H1 (cell line): ENCODE results near the gene MYBPC1. TPM values are rescaled to one million over a fixed set of nuclear protein-coding genes. Genes with fewer than 3 reads are reported as not detected.

Experiments
- CTCF ChIA-PET: fragments of 300-600 bp; sonication (Branson Sonifier 250); formaldehyde crosslinking; loops from one replicate; lab custom pipeline; 2021; ENCODE audit not compliant: partially characterized antibody; lab: Charles Lee
- POLR2A ChIA-PET: fragments of 300-600 bp; sonication (Branson Sonifier 250); formaldehyde crosslinking; loops from one replicate; lab custom pipeline; 2021; ENCODE audit warnings: inconsistent platforms; ENCODE audit not compliant: partially characterized antibody; lab: Charles Lee
- DNase-seq, 2 experiments: peaks; one replicate each; pipeline versions ENCODE4 v3.0.0 to v3.0.0-alpha.2; 2010 to 2022; ENCODE audit warnings: low spot score in 2 of 2, low read depth in 1 of 2, mixed read lengths in 1 of 2
- FAIRE-seq: peaks from 2 replicates; lab custom pipeline; 2011; peaks lifted over from hg19 to GRCh38; lab: Jason Lieb, UNC
- H2AFZ ChIP-seq: 2 replicates; pipeline ENCODE4 v1.8.1; 2012; ENCODE audit warnings: low read length, inconsistent platforms
- H2AK5ac ChIP-seq: 2 replicates; pipeline ENCODE4 v1.6.1; 2013; ENCODE audit warnings: low read depth, low read length
- H2BK120ac ChIP-seq: replicated peaks from 2 replicates; pipeline ENCODE3; 2013; ENCODE audit warnings: low read depth, low read length, inconsistent platforms
- H2BK12ac ChIP-seq: 2 replicates; pipeline ENCODE4 v1.6.1; 2013; ENCODE audit warnings: low read depth, low read length
- H2BK15ac ChIP-seq: 2 replicates; pipeline ENCODE4 v1.6.1; 2013; ENCODE audit warnings: low read length
- H2BK20ac ChIP-seq: 2 replicates; pipeline ENCODE4 v1.6.1; 2013; ENCODE audit warnings: low read length
- H2BK5ac ChIP-seq: 2 replicates; pipeline ENCODE4 v1.6.1; 2013; ENCODE audit warnings: low read depth, low read length
- H3K14ac ChIP-seq: 2 replicates; pipeline ENCODE4 v1.6.1; 2013; ENCODE audit warnings: inconsistent platforms; ENCODE audit not compliant: insufficient read length
- H3K18ac ChIP-seq: 2 replicates; pipeline ENCODE4 v1.6.1; 2013; ENCODE audit warnings: low read length; ENCODE audit errors: extremely low read depth
- H3K23ac ChIP-seq: 2 replicates; pipeline ENCODE4 v1.6.1; 2013; ENCODE audit warnings: inconsistent platforms; ENCODE audit not compliant: insufficient read length
- H3K23me2 ChIP-seq: 2 replicates; pipeline ENCODE4 v1.6.1; 2013; ENCODE audit warnings: low read depth, low read length
- H3K27ac ChIP-seq: 2 replicates; pipeline ENCODE4 v1.6.1; 2011; ENCODE audit warnings: low read depth, low read length, inconsistent platforms
- H3K27me3 ChIP-seq, 4 experiments: replicated peaks in 1 of 4; 1 replicate in 1 of 4; 2 replicates in 3 of 4; pipeline versions ENCODE4 v1.6.1 to v1.8.1; 2011 to 2013; ENCODE audit warnings: low read length in 3 of 4, mild to moderate bottlenecking in 3 of 4, inconsistent platforms in 2 of 4, mixed read lengths in 2 of 4, moderate library complexity in 1 of 4; ENCODE audit not compliant: control insufficient read depth in 3 of 4, insufficient read depth in 3 of 4; ENCODE audit errors: extremely low read depth in 1 of 4
- H3K36me3 ChIP-seq, 4 experiments: 2 replicates each; pipeline versions ENCODE4 v1.6.1 to v1.8.1; 2011 to 2013; ENCODE audit warnings: mild to moderate bottlenecking in 4 of 4, low read length in 3 of 4, moderate library complexity in 2 of 4, control low read depth in 1 of 4, inconsistent platforms in 1 of 4; ENCODE audit not compliant: insufficient read depth in 4 of 4, control insufficient read depth in 2 of 4
- H3K4ac ChIP-seq: replicated peaks from 2 replicates; pipeline ENCODE3; 2013; ENCODE audit warnings: low read length, low read depth, mixed read lengths, inconsistent platforms; ENCODE audit not compliant: insufficient read length
- H3K4me1 ChIP-seq, 4 experiments: replicated peaks in 1 of 4; 1 replicate in 1 of 4; 2 replicates in 3 of 4; pipeline versions ENCODE4 v1.6.1 to v1.8.1; 2011 to 2013; ENCODE audit warnings: low read length in 3 of 4, inconsistent platforms in 2 of 4, mixed read lengths in 1 of 4; ENCODE audit not compliant: insufficient read depth in 4 of 4, control insufficient read depth in 3 of 4
- H3K4me2 ChIP-seq, 2 experiments: 2 replicates each; pipeline versions ENCODE4 v1.6.1 to v1.8.1; 2011 to 2013; ENCODE audit warnings: low read depth in 2 of 2, low read length in 2 of 2, control low read depth in 1 of 2, inconsistent platforms in 1 of 2, mild to moderate bottlenecking in 1 of 2; ENCODE audit not compliant: insufficient read depth in 1 of 2
- H3K4me3 ChIP-seq, 4 experiments: fragments of 200-600, 300-600 bp in 1 of 4; sonication (generic), shearing (Covaris generic), sonication (Bioruptor Twin) in 1 of 4; 2 replicates each; pipeline versions ENCODE4 v1.5.1 to v1.8.1; 2011 to 2016; ENCODE audit warnings: low read length in 4 of 4, low read depth in 3 of 4, control low read depth in 2 of 4, inconsistent platforms in 2 of 4, mild to moderate bottlenecking in 2 of 4, mixed read lengths in 1 of 4, moderate library complexity in 1 of 4; ENCODE audit not compliant: insufficient read depth in 2 of 4; ENCODE audit errors: extremely low read depth in 1 of 4
- H3K56ac ChIP-seq: replicated peaks from 2 replicates; pipeline ENCODE3; 2013; ENCODE audit warnings: low read depth, mild to moderate bottlenecking, mixed read lengths, low read length, inconsistent platforms; ENCODE audit not compliant: insufficient read length
- H3K79me1 ChIP-seq: 2 replicates; pipeline ENCODE4 v1.6.1; 2013; ENCODE audit warnings: low read depth, low read length, control low read depth
- H3K79me2 ChIP-seq, 2 experiments: 2 replicates each; pipeline versions ENCODE4 v1.6.1 to v1.8.1; 2012 to 2013; ENCODE audit warnings: low read length in 2 of 2, mild to moderate bottlenecking in 2 of 2, inconsistent platforms in 1 of 2; ENCODE audit not compliant: insufficient read depth in 2 of 2, control insufficient read depth in 1 of 2
- H3K9ac ChIP-seq, 4 experiments: replicated peaks in 1 of 4; 1 replicate in 1 of 4; 2 replicates in 3 of 4; pipeline versions ENCODE4 v1.6.1 to v1.8.1; 2011 to 2013; ENCODE audit warnings: low read depth in 3 of 4, low read length in 3 of 4, control low read depth in 2 of 4, mild to moderate bottlenecking in 2 of 4, moderate library complexity in 2 of 4, inconsistent platforms in 1 of 4; ENCODE audit errors: extremely low read depth in 1 of 4
- H3K9me3 ChIP-seq, 2 experiments: 2 replicates each; pipeline versions ENCODE4 v1.6.1 to v1.8.1; 2012 to 2013; ENCODE audit warnings: mild to moderate bottlenecking in 2 of 2, moderate library complexity in 2 of 2, control low read depth in 1 of 2, inconsistent platforms in 1 of 2, low read depth in 1 of 2, low read length in 1 of 2, mixed read lengths in 1 of 2; ENCODE audit not compliant: insufficient read depth in 2 of 2
- H4K20me1 ChIP-seq, 2 experiments: replicated peaks in 1 of 2; 2 replicates each; pipeline versions ENCODE3 to v1.8.1; 2011 to 2013; ENCODE audit warnings: inconsistent platforms in 2 of 2, low read length in 2 of 2, mild to moderate bottlenecking in 1 of 2; ENCODE audit not compliant: insufficient read depth in 2 of 2, control insufficient read depth in 1 of 2
- H4K5ac ChIP-seq: 2 replicates; pipeline ENCODE4 v1.6.1; 2013; ENCODE audit warnings: low read length, low read depth, mixed read lengths, inconsistent platforms; ENCODE audit not compliant: insufficient read length
- H4K8ac ChIP-seq: 2 replicates; pipeline ENCODE4 v1.8.0; 2013; ENCODE audit warnings: mild to moderate bottlenecking, moderate library complexity, low read length, inconsistent platforms; ENCODE audit not compliant: insufficient read depth; ENCODE audit errors: extremely low read depth
- H4K91ac ChIP-seq: replicated peaks from 2 replicates; pipeline ENCODE3; 2013; ENCODE audit warnings: low read length, mixed read lengths, inconsistent platforms; ENCODE audit not compliant: insufficient read length
- BACH1 ChIP-seq: IDR thresholded peaks from 2 replicates; pipeline ENCODE4 v1.6.1; 2012; ENCODE audit warnings: low read length, improper control_type of control experiment
- CREB1 ChIP-seq: IDR thresholded peaks from 2 replicates; pipeline ENCODE4 v1.6.1; 2012; ENCODE audit warnings: inconsistent platforms
- EGR1 ChIP-seq: IDR thresholded peaks from 2 replicates; pipeline ENCODE4 v1.6.1; 2011; ENCODE audit warnings: low read depth, low read length, borderline replicate concordance
- JUND ChIP-seq: IDR thresholded peaks from 2 replicates; pipeline ENCODE4 v1.6.1; 2011; ENCODE audit warnings: mild to moderate bottlenecking, improper control_type of control experiment, low read length
- KDM1A ChIP-seq: fragments of 200-600, 300-600 bp; sonication (generic); IDR thresholded peaks from 2 replicates; pipeline ENCODE4 v1.7.1; 2016; ENCODE audit warnings: mild to moderate bottlenecking, low read length, borderline replicate concordance
- NRF1 ChIP-seq: IDR thresholded peaks from 2 replicates; pipeline ENCODE4 v1.6.1; 2011; ENCODE audit warnings: mild to moderate bottlenecking, low read depth, low read length, improper control_type of control experiment
- RFX5 ChIP-seq: IDR thresholded peaks from 2 replicates; pipeline ENCODE4 v1.6.1; 2011; ENCODE audit warnings: low read depth, low read length, improper control_type of control experiment, borderline replicate concordance
- WGBS, 2 experiments: shearing (Covaris generic) in 1 of 2; methylation state at CpG; one replicate each; pipeline versions ENCODE4 v1.1.6 to v1.1.7; 2013 to 2015; ENCODE audit warnings: low lambda C conversion rate in 2 of 2, mixed read lengths in 2 of 2, inconsistent platforms in 1 of 2, low coverage in 1 of 2, missing lambda C conversion rate in 1 of 2; ENCODE audit not compliant: insufficient replicate concordance in 2 of 2, insufficient coverage in 1 of 2, insufficient read length in 1 of 2; ENCODE audit errors: extremely low coverage in 1 of 2, missing lambda C conversion rate in 1 of 2; 5-methylcytosine and 5-hydroxymethylcytosine counted together
- polyA plus RNA-seq, 7 experiments: library from polyadenylated mRNA; depleted of rRNA in 3 of 7; stranded (reverse) in 5 of 7; unstranded in 2 of 7; fragments of >200 nt in 5 of 7; fragments of 200-250 nt in 2 of 7; gene quantifications; 1 replicate in 5 of 7; 2 replicates in 1 of 7; 4 replicates in 1 of 7; pipeline versions ENCODE4 v1.2.1 to v1.2.3, GENCODE V29; 2011 to 2013; ENCODE audit warnings: missing spikeins in 2 of 7, mixed read lengths in 2 of 7
- total RNA-seq: library from RNA; stranded (reverse); fragmentation: NEBNext Ultra II Directional; extraction: Animal tissue kit (Norgen Biotek cat#: 25700); gene quantifications from 2 replicates; pipeline ENCODE4 v1.2.1, GENCODE V29; 2021
- TF ChIP-seq, protein P1 (sequence below): IDR thresholded peaks from 2 replicates; pipeline ENCODE4 v1.6.1; 2012; ENCODE audit warnings: low read length, inconsistent platforms
- TF ChIP-seq, protein P2 (sequence below): IDR thresholded peaks from 2 replicates; pipeline ENCODE4 v1.6.1; 2011; ENCODE audit warnings: low read depth, mild to moderate bottlenecking, low read length; ENCODE audit not compliant: insufficient read depth
- TF ChIP-seq, protein P3 (sequence below): IDR thresholded peaks from 2 replicates; pipeline ENCODE4 v1.6.1; 2012; ENCODE audit warnings: inconsistent platforms
- TF ChIP-seq, protein P4 (sequence below): IDR thresholded peaks from 2 replicates; pipeline ENCODE4 v1.6.1; 2011; ENCODE audit warnings: low read length, improper control_type of control experiment

MYBPC1 gene
- total and polyA plus RNA-seq, 2 of the 8 experiments (the other 6 are each of a cell fraction or from before 2014, with no cell fraction given), result not detected

DNA sequence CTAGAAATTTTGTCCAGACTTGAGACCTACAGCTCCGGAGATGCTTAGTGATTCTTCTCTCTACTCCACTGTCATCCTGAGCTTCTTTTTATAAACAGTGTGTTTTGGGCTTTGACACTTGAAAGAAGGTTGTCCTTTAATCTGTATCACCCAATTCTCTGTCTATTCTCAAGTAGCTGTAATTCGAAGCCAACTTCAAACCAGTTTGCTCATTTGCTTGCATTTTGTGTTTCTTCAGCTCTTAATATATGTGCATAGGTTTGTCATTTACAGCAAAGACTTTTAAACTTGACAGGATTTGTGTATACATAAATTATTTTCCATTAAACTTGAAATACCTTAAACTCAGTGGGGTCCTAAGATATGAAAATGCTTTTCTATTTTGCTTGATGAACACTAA, 16.4 kb upstream of the MYBPC1 start:
- Histone ChIP-seq H3K4me2 (no peak overlapping the region), H2AK5ac (no peak overlapping the region), H4K5ac (no peak overlapping the region), H3K14ac (no peak overlapping the region), H2BK120ac (no peak overlapping the region), H3K4me1 (peaks cover 0 to 7% (median 0%) of the 10 kb centered on the region in 4 experiments; a peak in 1 of 7 replicates), H3K4me3 (no peak overlapping the region), H3K56ac (no peak overlapping the region), H3K36me3 (no peaks in the 10 kb centered on the region), H3K27me3 (no peaks in the 10 kb centered on the region), H3K23ac (no peak overlapping the region), H2BK5ac (no peak overlapping the region), H2BK15ac (no peak overlapping the region), H3K79me1 (no peaks in the 10 kb centered on the region), H2AFZ (no peak overlapping the region), H3K18ac (no peak overlapping the region), H3K4ac (no peak overlapping the region), H2BK20ac (no peak overlapping the region), H3K9me3 (no peaks in the 10 kb centered on the region), H3K27ac (no peak overlapping the region), H3K79me2 (no peaks in the 10 kb centered on the region), H4K91ac (no peak overlapping the region), H2BK12ac (no peak overlapping the region), H3K23me2 (no peaks in the 10 kb centered on the region; the same call in 1 of the 2 replicates), H4K20me1 (no peaks in the 10 kb centered on the region), H3K9ac (no peak overlapping the region), H4K8ac (no peak overlapping the region)
- POLR2A ChIA-PET, result no interaction called here
- CTCF ChIA-PET, result interaction anchor here (0.6 kb wide), 1 partner anchor 176 kb away, joined by 3 read pairs; no protein-coding TSS in a partner anchor
- WGBS, 2 experiments, result 75% methylated on average over 2 of the region's 2 CpGs; no CpG with 5 or more reads in 1 of the 2 experiments
- DNase-seq (no peak), FAIRE-seq (no peak)
- TF ChIP-seq CREB1, result no peak
- TF ChIP-seq, protein P1, sequence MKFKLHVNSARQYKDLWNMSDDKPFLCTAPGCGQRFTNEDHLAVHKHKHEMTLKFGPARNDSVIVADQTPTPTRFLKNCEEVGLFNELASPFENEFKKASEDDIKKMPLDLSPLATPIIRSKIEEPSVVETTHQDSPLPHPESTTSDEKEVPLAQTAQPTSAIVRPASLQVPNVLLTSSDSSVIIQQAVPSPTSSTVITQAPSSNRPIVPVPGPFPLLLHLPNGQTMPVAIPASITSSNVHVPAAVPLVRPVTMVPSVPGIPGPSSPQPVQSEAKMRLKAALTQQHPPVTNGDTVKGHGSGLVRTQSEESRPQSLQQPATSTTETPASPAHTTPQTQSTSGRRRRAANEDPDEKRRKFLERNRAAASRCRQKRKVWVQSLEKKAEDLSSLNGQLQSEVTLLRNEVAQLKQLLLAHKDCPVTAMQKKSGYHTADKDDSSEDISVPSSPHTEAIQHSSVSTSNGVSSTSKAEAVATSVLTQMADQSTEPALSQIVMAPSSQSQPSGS, result no peak
- TF ChIP-seq JUND, result no peak
- TF ChIP-seq, protein P2, sequence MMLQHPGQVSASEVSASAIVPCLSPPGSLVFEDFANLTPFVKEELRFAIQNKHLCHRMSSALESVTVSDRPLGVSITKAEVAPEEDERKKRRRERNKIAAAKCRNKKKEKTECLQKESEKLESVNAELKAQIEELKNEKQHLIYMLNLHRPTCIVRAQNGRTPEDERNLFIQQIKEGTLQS, result no peak
- TF ChIP-seq NRF1, result no peak
- TF ChIP-seq BACH1, result no peak
- TF ChIP-seq EGR1, result no peak
- TF ChIP-seq RFX5, result no peak
- TF ChIP-seq, protein P3, sequence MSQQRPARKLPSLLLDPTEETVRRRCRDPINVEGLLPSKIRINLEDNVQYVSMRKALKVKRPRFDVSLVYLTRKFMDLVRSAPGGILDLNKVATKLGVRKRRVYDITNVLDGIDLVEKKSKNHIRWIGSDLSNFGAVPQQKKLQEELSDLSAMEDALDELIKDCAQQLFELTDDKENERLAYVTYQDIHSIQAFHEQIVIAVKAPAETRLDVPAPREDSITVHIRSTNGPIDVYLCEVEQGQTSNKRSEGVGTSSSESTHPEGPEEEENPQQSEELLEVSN, result no peak
- TF ChIP-seq KDM1A, result no peak
- TF ChIP-seq, protein P4, sequence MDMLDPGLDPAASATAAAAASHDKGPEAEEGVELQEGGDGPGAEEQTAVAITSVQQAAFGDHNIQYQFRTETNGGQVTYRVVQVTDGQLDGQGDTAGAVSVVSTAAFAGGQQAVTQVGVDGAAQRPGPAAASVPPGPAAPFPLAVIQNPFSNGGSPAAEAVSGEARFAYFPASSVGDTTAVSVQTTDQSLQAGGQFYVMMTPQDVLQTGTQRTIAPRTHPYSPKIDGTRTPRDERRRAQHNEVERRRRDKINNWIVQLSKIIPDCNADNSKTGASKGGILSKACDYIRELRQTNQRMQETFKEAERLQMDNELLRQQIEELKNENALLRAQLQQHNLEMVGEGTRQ, result no peak
